Endothelial cell of umbilical vein (primary cell): ENCODE data around the gene ZBED4.

Experiments used
- POLR2A ChIP-seq: IDR thresholded peaks from 2 replicates; pipeline ENCODE4 v1.6.1; 2012; ENCODE audit warnings: low read depth, mild to moderate bottlenecking, control low read depth, low read length
- TF ChIP-seq, protein P1 (sequence below), 2 donors: IDR thresholded peaks; 1 replicate in 1 of 2; 2 replicates in 1 of 2; pipeline ENCODE4 v1.5.1; 2011; ENCODE audit warnings: low read length in 2 of 2, mild to moderate bottlenecking in 2 of 2, moderate library complexity in 2 of 2, control low read depth in 1 of 2, inconsistent platforms in 1 of 2, low read depth in 1 of 2; ENCODE audit not compliant: insufficient read depth in 1 of 2; ENCODE audit errors: extremely low read depth in 1 of 2

GRCh38 chr22:49905465-49905864, 51.8 kb downstream of the ZBED4 start:
- TF ChIP-seq, protein P1, sequence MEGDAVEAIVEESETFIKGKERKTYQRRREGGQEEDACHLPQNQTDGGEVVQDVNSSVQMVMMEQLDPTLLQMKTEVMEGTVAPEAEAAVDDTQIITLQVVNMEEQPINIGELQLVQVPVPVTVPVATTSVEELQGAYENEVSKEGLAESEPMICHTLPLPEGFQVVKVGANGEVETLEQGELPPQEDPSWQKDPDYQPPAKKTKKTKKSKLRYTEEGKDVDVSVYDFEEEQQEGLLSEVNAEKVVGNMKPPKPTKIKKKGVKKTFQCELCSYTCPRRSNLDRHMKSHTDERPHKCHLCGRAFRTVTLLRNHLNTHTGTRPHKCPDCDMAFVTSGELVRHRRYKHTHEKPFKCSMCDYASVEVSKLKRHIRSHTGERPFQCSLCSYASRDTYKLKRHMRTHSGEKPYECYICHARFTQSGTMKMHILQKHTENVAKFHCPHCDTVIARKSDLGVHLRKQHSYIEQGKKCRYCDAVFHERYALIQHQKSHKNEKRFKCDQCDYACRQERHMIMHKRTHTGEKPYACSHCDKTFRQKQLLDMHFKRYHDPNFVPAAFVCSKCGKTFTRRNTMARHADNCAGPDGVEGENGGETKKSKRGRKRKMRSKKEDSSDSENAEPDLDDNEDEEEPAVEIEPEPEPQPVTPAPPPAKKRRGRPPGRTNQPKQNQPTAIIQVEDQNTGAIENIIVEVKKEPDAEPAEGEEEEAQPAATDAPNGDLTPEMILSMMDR (IDR thresholded peaks at IDR 0.05; ENCODE audit: extremely low read depth in 1 of 2, insufficient read depth in 1 of 2, low read depth in 1 of 2, low read length in 2 of 2), result no peak
- no peak for TF ChIP-seq POLR2A
